CD8-positive, alpha-beta memory T cell (primary cell): ENCODE data around the gene COPS6. TPM values are rescaled to one million over a fixed set of nuclear protein-coding genes. Genes with fewer than 3 reads are reported as not detected.
"Not testable (repeated sequence)": the region's sequence is repeated elsewhere in the genome, so short reads cannot be mapped to it uniquely, and the experiment has no call there.

ENCODE experiments used
- CTCF ChIA-PET: fragments of 350-600 bp; sonication (Branson Sonifier 250); formaldehyde crosslinking; loops from one replicate; lab custom pipeline; 2021; ENCODE audit warnings: antibody characterized with exemption; lab: Charles Lee
- POLR2A ChIA-PET: fragments of 350-600 bp; sonication (Branson Sonifier 250); formaldehyde crosslinking; loops from one replicate; lab custom pipeline; 2021; ENCODE audit warnings: antibody characterized with exemption; lab: Charles Lee
- DNase-seq, 5 donors: peaks; one replicate each; pipeline versions ENCODE4 v3.0.0 to v3.0.0-alpha.2; 2020 to 2022; ENCODE audit warnings: mixed read lengths in 1 of 5
- H3K27ac ChIP-seq: one replicate; pipeline ENCODE4 v1.7.0; 2013; ENCODE audit warnings: low read depth, mild to moderate bottlenecking, low read length, moderate library complexity
- H3K27me3 ChIP-seq: 2 replicates; pipeline ENCODE4 v1.7.0; 2013; ENCODE audit warnings: low read length, mild to moderate bottlenecking; ENCODE audit not compliant: insufficient read depth, poor library complexity, severe bottlenecking
- H3K36me3 ChIP-seq: 2 replicates; pipeline ENCODE4 v1.7.0; 2013; ENCODE audit warnings: mild to moderate bottlenecking, low read length, moderate library complexity; ENCODE audit not compliant: insufficient read depth
- H3K4me1 ChIP-seq: 2 replicates; pipeline ENCODE4 v1.7.0; 2013; ENCODE audit warnings: mild to moderate bottlenecking, low read length, moderate library complexity; ENCODE audit not compliant: insufficient read depth
- H3K4me3 ChIP-seq: 2 replicates; pipeline ENCODE4 v1.7.0; 2013; ENCODE audit warnings: mild to moderate bottlenecking, low read length
- H3K9me3 ChIP-seq: 2 replicates; pipeline ENCODE4 v1.7.0; 2013; ENCODE audit warnings: mild to moderate bottlenecking, low read length
- H3K27ac Mint-ChIP-seq, 8 donors: one replicate each; pipeline ENCODE4 v1.8.0; 2020 to 2021; ENCODE audit warnings: mixed read lengths in 8 of 8, mild to moderate bottlenecking in 6 of 8, inconsistent platforms in 3 of 8, moderate library complexity in 3 of 8
- H3K27me3 Mint-ChIP-seq, 2 donors: one replicate each; pipeline ENCODE4 v1.8.0; 2020 to 2021; ENCODE audit warnings: mixed read lengths in 2 of 2, mild to moderate bottlenecking in 1 of 2, moderate library complexity in 1 of 2
- H3K36me3 Mint-ChIP-seq, 3 donors: one replicate each; pipeline ENCODE4 v1.8.0; 2020 to 2021; ENCODE audit warnings: mixed read lengths in 3 of 3, inconsistent platforms in 1 of 3, mild to moderate bottlenecking in 1 of 3
- H3K4me1 Mint-ChIP-seq, 3 donors: one replicate each; pipeline ENCODE4 v1.8.0; 2020 to 2021; ENCODE audit warnings: mixed read lengths in 3 of 3, inconsistent platforms in 1 of 3, mild to moderate bottlenecking in 1 of 3
- H3K4me3 Mint-ChIP-seq, 7 donors: one replicate each; pipeline ENCODE4 v1.8.0; 2020 to 2021; ENCODE audit warnings: mixed read lengths in 7 of 7, mild to moderate bottlenecking in 6 of 7, moderate library complexity in 4 of 7, inconsistent platforms in 2 of 7
- H3K9me3 Mint-ChIP-seq, 5 donors: one replicate each; pipeline ENCODE4 v1.8.0; 2020 to 2022; ENCODE audit warnings: mixed read lengths in 5 of 5, mild to moderate bottlenecking in 3 of 5, moderate library complexity in 2 of 5, inconsistent platforms in 1 of 5
- polyA plus RNA-seq: library from polyadenylated mRNA; unstranded; fragments of 300-500 nt; fragmentation: Illumina TruSeq; gene quantifications from one replicate; pipeline ENCODE4 v1.2.3, GENCODE V29; 2021
- total RNA-seq, 2 experiments: library from RNA; stranded (reverse); gene quantifications; one replicate each; pipeline ENCODE4 v1.2.3, GENCODE V29; 2021

Gene COPS6
- total and polyA plus RNA-seq, 3 experiments from 2014 or later: 110 to 144 (median 111) TPM

DNA sequence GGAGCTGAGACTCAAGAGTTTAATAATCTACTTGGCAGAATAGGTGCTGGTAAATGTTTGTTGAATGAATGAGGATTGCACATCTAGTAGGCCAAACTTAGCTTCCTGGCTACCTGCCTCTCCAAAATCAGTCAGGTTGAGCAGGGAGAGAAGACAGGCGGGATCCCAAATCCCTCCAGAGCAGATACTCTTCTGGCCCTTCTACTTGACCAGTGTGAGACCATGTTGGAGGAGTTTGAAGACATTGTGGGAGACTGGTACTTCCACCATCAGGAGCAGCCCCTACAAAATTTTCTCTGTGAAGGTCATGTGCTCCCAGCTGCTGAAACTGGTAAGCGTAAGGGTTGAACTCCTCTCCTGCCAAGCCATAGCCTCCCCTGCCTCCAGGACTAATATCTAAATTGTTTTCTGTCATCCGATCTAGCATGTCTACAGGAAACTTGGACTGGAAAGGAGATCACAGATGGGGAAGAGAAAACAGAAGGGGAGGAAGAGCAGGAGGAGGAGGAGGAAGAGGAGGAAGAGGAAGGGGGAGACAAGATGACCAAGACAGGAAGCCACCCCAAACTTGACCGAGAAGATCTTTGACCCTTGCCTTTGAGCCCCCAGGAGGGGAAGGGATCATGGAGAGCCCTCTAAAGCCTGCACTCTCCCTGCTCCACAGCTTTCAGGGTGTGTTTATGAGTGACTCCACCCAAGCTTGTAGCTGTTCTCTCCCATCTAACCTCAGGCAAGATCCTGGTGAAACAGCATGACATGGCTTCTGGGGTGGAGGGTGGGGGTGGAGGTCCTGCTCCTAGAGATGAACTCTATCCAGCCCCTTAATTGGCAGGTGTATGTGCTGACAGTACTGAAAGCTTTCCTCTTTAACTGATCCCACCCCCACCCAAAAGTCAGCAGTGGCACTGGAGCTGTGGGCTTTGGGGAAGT is 35.8 kb downstream of the COPS6 start:
- no peaks in the 10 kb centered on the region for H3K9me3 Mint-ChIP-seq
- H3K4me1 Mint-ChIP-seq: peaks cover 35 to 58% (median 42%) of the 10 kb centered on the region in 3 donors
- Histone ChIP-seq H3K36me3 (no peaks in the 10 kb centered on the region), H3K4me3 (no peak overlapping the region), H3K4me1 (peaks cover 30% of the 10 kb centered on the region), H3K27me3 (no peaks in the 10 kb centered on the region), H3K9me3 (no peaks in the 10 kb centered on the region), H3K27ac (peak overlapping the region; percentile 57)
- DNase-seq: no peak
- H3K27me3 Mint-ChIP-seq: peaks cover 0 to 2% of the 10 kb centered on the region in 2 donors
- H3K4me3 Mint-ChIP-seq: peak overlapping the region; percentile 11 to 99 (median 94)
- H3K36me3 Mint-ChIP-seq: peaks cover 0 to 42% (median 3%) of the 10 kb centered on the region in 3 donors
- peak overlapping the region in 7 of 8 donors; percentile 29 to 97 (median 69) for H3K27ac Mint-ChIP-seq
- ChIA-PET POLR2A (interaction anchor here (1.0 to 4.7 kb wide), 4 partner anchors 23 to 47 kb away, joined by 3 to 50 read pairs (median 3); partner anchors contain the start of genes AP4M1 and MCM7), CTCF (interaction anchor here (0.9 to 2.9 kb wide), 4 partner anchors 8 to 66 kb away, joined by 3 to 17 read pairs (median 4); partner anchors contain the start of genes AP4M1, LAMTOR4 and MCM7)

GRCh38 chr7:100126239-100126930 is 37.6 kb downstream of the COPS6 start:
- Histone ChIP-seq H3K4me1 (peaks cover 27% of the 10 kb centered on the region), H3K27ac (peak overlapping the region; percentile 98), H3K4me3 (peak overlapping the region; percentile 90), H3K9me3 (no peaks in the 10 kb centered on the region), H3K36me3 (no peaks in the 10 kb centered on the region), H3K27me3 (no peaks in the 10 kb centered on the region)
- Mint-ChIP-seq H3K4me1 (peaks cover 26 to 57% (median 30%) of the 10 kb centered on the region in 3 donors), H3K9me3 (no peaks in the 10 kb centered on the region), H3K36me3 (peaks cover 0 to 36% (median 3%) of the 10 kb centered on the region in 3 donors), H3K27me3 (peaks cover 0 to 2% of the 10 kb centered on the region in 2 donors), H3K27ac (peak overlapping the region; percentile 96 to 100 (median 98)), H3K4me3 (peak overlapping the region; percentile 94 to 100 (median 99))
- DNase-seq: no peak
- POLR2A ChIA-PET: interaction anchor here (0.7 to 4.7 kb wide), 6 partner anchors 15 to 302 kb away, joined by 3 to 50 read pairs (median 4); partner anchors contain the start of genes AP4M1, LAMTOR4, MCM7 and ZCWPW1
- CTCF ChIA-PET: interaction anchor here (1.0 to 2.9 kb wide), 9 partner anchors 9 to 207 kb away, joined by 3 to 17 read pairs (median 4); partner anchors contain the start of genes AP4M1, MCM7, PVRIG and TRIM4

GRCh38 chr7:100126931-100127865 is 38.4 kb downstream of the COPS6 start, which contains the start of gene MBLAC1:
Gene MBLAC1, plus strand, starts transcription at chr7:100126967. Its CDS starts 429 bp downstream, at chr7:100127396.
- H3K27me3 ChIP-seq: no peaks in the 10 kb centered on the region
- ChIA-PET POLR2A (interaction anchor here (0.7 to 4.7 kb wide), 6 partner anchors 16 to 302 kb away, joined by 3 to 50 read pairs (median 4); partner anchors contain the start of genes AP4M1, LAMTOR4, MCM7 and ZCWPW1), CTCF (interaction anchor here (1.0 to 3.9 kb wide), 11 partner anchors 10 to 214 kb away, joined by 3 to 19 read pairs (median 4); partner anchors contain the start of genes AP4M1, MCM7, PVRIG and TRIM4)
- Mint-ChIP-seq H3K4me3 (peak within 1 kb of the TSS; percentile 94 to 100 (median 99)), H3K36me3 (peaks cover 0 to 33% (median 3%) of the 10 kb centered on the region in 3 donors), H3K9me3 (no peaks in the 10 kb centered on the region), H3K27me3 (peaks cover 0 to 2% of the 10 kb centered on the region in 2 donors), H3K27ac (peak within 1 kb of the TSS; percentile 96 to 100 (median 98)), H3K4me1 (peaks cover 27 to 57% (median 34%) of the 10 kb centered on the region in 3 donors)
- peak; percentile 88 to 93 (median 90) for DNase-seq
- H3K27ac ChIP-seq: peak within 1 kb of the TSS; percentile 98
- H3K4me3 ChIP-seq: peak within 1 kb of the TSS; percentile 90
- H3K4me1 ChIP-seq: peaks cover 29% of the 10 kb centered on the region
- H3K9me3 ChIP-seq: no peaks in the 10 kb centered on the region
- no peaks in the 10 kb centered on the region for H3K36me3 ChIP-seq

- peaks cover 0 to 2% of the 10 kb centered on the region in 2 donors for H3K27me3 Mint-ChIP-seq
- ChIA-PET CTCF (interaction anchor here (1.3 to 7.9 kb wide), 9 partner anchors 10 to 215 kb away, joined by 3 to 88 read pairs (median 7); partner anchors contain the start of genes AP4M1, MCM7 and PVRIG), POLR2A (interaction anchor here (0.5 to 4.7 kb wide), 3 partner anchors 8 to 102 kb away, joined by 3 to 50 read pairs (median 3); partner anchors contain the start of genes AP4M1 and MCM7)
- H3K36me3 ChIP-seq: no peaks in the 10 kb centered on the region
- DNase-seq: peak in 2 of 5 donors; percentile 9 to 19
- no peaks in the 10 kb centered on the region for H3K27me3 ChIP-seq
- peaks cover 0 to 26% (median 3%) of the 10 kb centered on the region in 3 donors for H3K36me3 Mint-ChIP-seq
- peaks cover 33 to 57% (median 39%) of the 10 kb centered on the region in 3 donors for H3K4me1 Mint-ChIP-seq
- H3K9me3 Mint-ChIP-seq: no peaks in the 10 kb centered on the region
- peak overlapping the region; percentile 90 for H3K4me3 ChIP-seq
- H3K9me3 ChIP-seq: no peaks in the 10 kb centered on the region
- H3K4me3 Mint-ChIP-seq: peak overlapping the region; percentile 73 to 99 (median 84)
- H3K27ac ChIP-seq: peak overlapping the region; percentile 98
- H3K4me1 ChIP-seq: peaks cover 31% of the 10 kb centered on the region
- H3K27ac Mint-ChIP-seq: peak overlapping the region; percentile 61 to 85 (median 81)
Measured at GRCh38 chr7:100127866-100128636, 39.3 kb downstream of the COPS6 start.

GRCh38 chr7:100128637-100128963 is 39.8 kb downstream of the COPS6 start:
- Mint-ChIP-seq H3K36me3 (peaks cover 0 to 24% (median 3%) of the 10 kb centered on the region in 3 donors), H3K9me3 (no peaks in the 10 kb centered on the region), H3K27me3 (peaks cover 0 to 2% of the 10 kb centered on the region in 2 donors), H3K27ac (peak overlapping the region in 4 of 8 donors; percentile 75 to 85 (median 82)), H3K4me1 (peaks cover 33 to 57% (median 39%) of the 10 kb centered on the region in 3 donors), H3K4me3 (peak overlapping the region; percentile 73 to 99 (median 84))
- no peaks in the 10 kb centered on the region for H3K27me3 ChIP-seq
- no peak for DNase-seq
- H3K9me3 ChIP-seq: no peaks in the 10 kb centered on the region
- H3K4me3 ChIP-seq: no peak overlapping the region
- H3K27ac ChIP-seq: no peak overlapping the region
- ChIA-PET POLR2A (interaction anchor here (0.5 to 4.7 kb wide), 3 partner anchors 9 to 102 kb away, joined by 3 to 50 read pairs (median 3); partner anchors contain the start of genes AP4M1 and MCM7), CTCF (interaction anchor here (0.7 to 7.9 kb wide), 13 partner anchors 10 to 300 kb away, joined by 3 to 88 read pairs (median 6); partner anchors contain the start of genes AP4M1, GPC2, MCM7 and PVRIG)
- no peaks in the 10 kb centered on the region for H3K36me3 ChIP-seq
- H3K4me1 ChIP-seq: peaks cover 31% of the 10 kb centered on the region

DNA sequence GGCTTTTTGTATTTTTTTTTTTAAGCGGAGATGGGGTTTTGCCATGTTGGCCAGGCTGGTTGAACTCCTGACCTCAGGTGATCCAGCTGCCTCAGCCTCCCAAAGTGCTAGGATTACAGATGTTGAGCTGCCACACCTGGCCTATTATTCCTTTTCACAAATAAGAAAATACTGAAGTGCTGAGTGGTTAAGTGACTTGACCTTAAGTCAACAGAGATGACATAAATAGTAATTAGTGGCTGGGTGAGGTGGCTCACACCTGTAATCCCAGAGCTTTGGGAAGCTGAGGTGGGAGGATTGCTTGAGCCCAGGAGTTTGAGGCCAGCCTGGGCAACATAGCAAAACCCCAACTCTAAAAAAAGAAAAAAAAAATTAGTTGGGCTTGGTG is 41.4 kb downstream of the COPS6 start:
- ChIA-PET CTCF (interaction anchor here (0.6 to 7.9 kb wide), 25 partner anchors 8 to 295 kb away, joined by 3 to 88 read pairs (median 4); partner anchors contain the start of genes AP4M1, CNPY4, GPC2 and LAMTOR4), POLR2A (interaction anchor here (0.5 to 1.3 kb wide), 4 partner anchors 15 to 404 kb away, joined by 3 to 4 read pairs (median 3); partner anchors contain the start of genes GPC2 and STAG3)
- not testable (repeated sequence) for H3K27me3 ChIP-seq, H3K27ac Mint-ChIP-seq, H3K27ac ChIP-seq, H3K4me3 ChIP-seq, H3K4me3 Mint-ChIP-seq, H3K9me3 Mint-ChIP-seq, H3K27me3 Mint-ChIP-seq, H3K9me3 ChIP-seq, H3K36me3 ChIP-seq, DNase-seq
- peaks cover 24% of the 10 kb centered on the region for H3K4me1 ChIP-seq
- Mint-ChIP-seq H3K36me3 (peaks cover 0 to 10% (median 0%) of the 10 kb centered on the region in 3 donors), H3K4me1 (peaks cover 25 to 46% (median 28%) of the 10 kb centered on the region in 3 donors)
